GM15510 (cell line): ENCODE results near the gene FOXN3.

Experiments used
- POLR2A ChIP-seq: IDR thresholded peaks from 3 replicates; pipeline ENCODE4 v1.6.1; 2011; ENCODE audit warnings: borderline replicate concordance; ENCODE audit not compliant: insufficient read length; ENCODE audit errors: extremely low read depth

FOXN3 gene

GRCh38 chr14:89214221-89214965 lies 202.6 kb downstream of the FOXN3 start:
- TF ChIP-seq POLR2A, result no peak

DNA sequence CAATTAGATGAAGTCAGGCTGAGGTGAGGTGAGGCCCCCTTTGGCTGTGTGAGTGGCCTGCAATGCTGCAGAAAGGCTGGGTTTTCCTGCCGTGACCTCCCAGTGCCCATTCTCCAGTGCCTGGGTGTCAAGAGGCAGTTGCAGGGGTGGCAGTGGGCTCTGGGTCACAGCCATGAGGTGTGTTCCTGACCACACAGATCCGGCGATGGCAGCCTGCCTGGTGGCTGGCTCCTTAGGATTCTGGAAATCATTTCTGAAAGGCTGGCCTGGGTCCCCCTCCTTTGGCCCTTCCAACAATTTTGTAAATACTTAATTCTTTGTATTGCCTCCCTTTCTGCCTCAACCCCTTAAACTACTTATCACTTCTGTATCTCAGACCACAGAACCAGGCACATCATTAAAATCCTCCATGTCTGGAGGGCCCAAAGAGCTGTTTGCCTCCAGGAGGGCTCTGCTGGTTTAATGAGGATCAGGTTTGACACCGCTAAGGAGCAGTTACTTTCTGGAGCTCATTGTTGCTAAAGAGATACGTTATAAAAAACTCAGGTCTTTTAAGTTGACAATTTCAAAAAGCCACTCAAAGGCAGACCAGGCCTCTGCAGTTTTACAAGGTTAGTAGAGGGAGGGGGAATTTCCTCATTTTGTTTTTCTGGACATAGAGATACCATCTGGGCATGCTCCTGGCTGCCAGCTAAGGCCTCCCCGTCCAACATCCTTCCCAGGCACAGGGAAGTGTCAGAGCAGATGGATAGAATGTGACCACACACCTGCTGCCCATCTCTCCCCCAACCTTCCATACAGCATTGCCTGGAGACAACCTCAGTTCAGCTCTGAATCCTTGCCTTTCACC lies 204.4 kb downstream of the FOXN3 start:
- no peak for TF ChIP-seq POLR2A

- TF ChIP-seq POLR2A, result no peak
These were observed 207.5 kb downstream of the FOXN3 start for GRCh38 chr14:89209558-89209957.

DNA sequence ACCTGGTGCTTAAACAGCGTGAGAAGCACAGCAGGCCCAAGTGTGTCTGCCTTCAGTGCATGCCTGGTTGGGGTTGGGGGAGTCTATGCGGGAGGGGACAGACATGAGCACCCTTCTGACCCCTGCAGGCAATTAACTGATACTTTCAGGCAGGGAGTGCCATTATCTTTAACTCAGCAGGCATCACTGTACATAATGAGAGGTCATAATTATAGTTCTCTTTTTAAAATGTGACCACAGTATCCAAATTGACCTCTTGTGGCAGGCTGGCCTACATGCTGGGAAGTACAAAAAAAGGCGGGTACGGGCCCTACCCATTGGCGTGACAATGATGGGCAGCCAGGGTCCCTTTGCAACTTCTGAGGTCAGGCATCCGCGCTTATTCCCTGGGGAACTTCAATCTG lies 209.1 kb downstream of the FOXN3 start:
- TF ChIP-seq POLR2A, result no peak

GRCh38 chr14:89206389-89207031 lies 210.5 kb downstream of the FOXN3 start:
- no peak for TF ChIP-seq POLR2A

- TF ChIP-seq POLR2A, result no peak
These were observed 211.8 kb downstream of the FOXN3 start for GRCh38 chr14:89205137-89205740.

GRCh38 chr14:89202413-89203190 lies 214.4 kb downstream of the FOXN3 start:
- no peak for TF ChIP-seq POLR2A

DNA sequence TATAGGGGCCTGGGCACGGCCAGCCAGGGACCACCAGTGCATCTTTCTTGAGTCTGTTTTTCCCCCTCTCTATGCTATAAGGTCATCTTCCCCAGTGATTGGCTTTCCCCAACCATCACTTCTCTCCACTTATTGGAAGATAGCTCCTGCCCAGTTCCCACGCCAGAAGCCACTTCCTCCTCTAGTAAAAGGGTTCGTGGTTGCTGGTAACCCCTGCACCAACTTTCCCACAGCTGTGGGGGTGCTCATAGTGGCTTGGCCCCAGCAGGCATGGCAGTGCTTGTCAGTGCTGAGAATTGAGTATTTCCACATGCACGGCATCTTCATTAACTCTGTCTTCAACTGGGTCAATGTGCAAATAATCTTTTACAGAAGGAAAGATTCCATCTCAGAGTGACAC lies 215.4 kb downstream of the FOXN3 start:
- TF ChIP-seq POLR2A, result no peak

DNA sequence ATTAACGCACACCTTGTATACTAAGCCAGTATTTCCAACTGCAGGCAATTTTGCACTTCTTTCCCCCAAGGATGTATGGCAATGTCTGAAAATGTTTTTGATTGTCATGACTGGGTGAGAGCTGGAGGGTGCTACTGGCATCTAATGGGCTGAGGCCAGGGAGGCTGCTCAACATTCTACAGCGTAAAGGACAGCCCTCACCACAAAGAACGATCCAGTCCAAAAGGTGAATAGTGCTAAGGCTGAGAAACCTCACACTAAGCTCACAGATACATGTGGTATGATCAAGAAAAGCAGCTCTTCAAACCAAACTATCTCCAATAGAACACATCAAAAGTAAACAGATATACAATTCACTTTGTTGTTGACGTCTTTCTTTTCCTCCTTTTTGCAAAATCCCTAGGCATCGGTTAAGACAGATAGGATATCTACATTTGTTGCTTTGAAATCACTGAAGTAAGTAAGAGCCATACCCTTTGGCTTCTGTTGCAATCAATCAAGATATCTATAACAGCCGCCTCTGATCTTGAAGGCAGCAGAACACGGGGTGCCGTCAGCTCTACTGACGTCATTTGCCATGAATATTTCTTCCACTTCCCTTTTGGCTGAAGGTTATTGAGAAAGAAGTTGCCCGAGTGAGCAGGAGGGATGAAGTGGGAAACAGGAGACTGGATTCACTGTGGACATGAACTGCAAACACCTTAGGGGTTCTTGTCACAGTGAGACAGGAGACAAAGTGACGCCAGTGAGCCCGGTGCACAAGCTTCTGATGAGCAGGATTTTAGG lies 218.3 kb downstream of the FOXN3 start:
- TF ChIP-seq POLR2A, result no peak

DNA sequence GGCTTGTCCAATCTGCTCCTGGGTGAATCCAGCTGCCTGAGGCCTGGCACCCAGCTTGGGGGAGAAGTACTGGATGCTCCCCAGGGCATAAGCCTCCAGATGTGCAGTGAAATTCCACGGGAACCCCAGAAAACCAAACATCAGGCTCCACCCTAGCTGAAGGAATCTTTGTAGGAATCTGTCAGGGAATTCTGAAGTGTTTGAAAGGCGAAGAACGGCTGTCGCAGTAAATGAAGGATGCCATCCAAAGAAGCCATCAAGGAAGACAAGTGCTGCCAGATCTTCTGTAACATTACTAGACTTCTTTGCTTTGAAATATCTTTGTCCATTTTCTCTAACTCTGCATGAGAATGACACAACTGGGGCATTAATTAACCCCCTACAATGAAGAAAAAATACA lies 219.4 kb downstream of the FOXN3 start:
- no peak for TF ChIP-seq POLR2A

DNA sequence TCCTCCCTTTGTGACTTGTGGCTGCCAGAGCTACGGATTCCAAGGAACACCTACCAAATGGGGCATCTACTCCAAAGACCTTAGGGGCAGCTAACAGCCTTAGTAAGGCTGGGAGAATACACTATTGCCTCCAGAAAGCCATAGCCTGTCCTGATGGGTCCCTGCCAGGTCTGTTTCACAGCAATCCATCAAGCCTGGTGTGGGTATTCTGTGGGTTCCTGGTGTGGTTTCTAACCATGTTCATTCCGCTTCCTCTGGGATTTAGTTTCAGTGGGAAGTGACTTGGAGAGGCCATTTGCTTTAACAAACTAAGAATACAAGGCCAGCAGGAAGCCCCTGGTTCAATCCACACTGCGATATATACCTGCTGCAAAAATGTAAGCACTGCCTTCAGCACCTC lies 220.5 kb downstream of the FOXN3 start:
- TF ChIP-seq POLR2A, result no peak

GRCh38 chr14:89194376-89194775 lies 222.7 kb downstream of the FOXN3 start:
- no peak for TF ChIP-seq POLR2A

DNA sequence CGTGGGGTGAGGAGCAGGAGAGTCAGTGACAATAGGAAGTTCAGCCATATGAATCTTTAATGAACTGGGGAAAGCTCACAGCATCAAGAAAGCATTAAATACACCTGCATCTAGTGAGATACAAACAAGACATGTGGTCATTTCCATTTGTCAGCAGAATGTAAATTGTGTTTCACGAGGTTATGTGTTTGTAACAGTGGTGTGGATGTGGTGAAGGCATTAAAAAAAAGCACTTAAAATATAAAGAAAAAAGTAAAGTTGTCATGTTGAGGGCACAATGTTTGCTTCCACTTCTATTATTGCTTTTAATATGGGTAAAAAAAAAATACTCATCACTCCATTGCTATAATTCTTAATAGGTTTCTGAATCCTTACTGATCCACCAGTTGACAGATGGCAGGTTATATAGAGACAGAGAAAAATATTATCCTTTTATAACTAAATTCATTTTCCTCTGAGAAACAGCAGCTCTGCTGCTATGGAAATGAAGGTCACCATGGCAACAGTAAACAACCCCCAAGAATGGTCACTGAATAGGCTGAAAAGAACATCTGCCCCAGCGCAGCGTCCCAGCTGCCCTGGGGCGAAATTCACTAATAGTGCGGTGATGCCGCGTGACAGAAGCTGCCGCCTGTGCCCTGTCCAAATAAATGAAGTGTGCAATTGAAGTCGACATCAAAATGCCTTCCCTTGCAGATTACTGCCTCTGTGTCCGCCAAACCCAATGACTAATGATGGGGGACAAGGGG lies 226.1 kb downstream of the FOXN3 start:
- no peak for TF ChIP-seq POLR2A
